ENCODE data around the gene COL4A1. TPM values are rescaled to one million over a fixed set of nuclear protein-coding genes. Genes with fewer than 3 reads are reported as not detected.

The COL4A1 gene
- total RNA-seq, 4 donors from 2014 or later = 278 to 618 (median 440) TPM

GRCh38 chr13:110353339-110353977, 46.5 kb upstream of the COL4A1 start:
- Histone ChIP-seq H3K4me1 (peaks cover 3 to 76% (median 19%) of the 10 kb centered on the region in 3 donors), H3K4me3 (no peak overlapping the region), H3K27ac (peak overlapping the region; percentile 17 to 99 (median 87)), H3K27me3 (no peaks in the 10 kb centered on the region), H3K36me3 (peaks cover 0 to 13% of the 10 kb centered on the region in 2 donors), H3K9me3 (no peaks in the 10 kb centered on the region)
- TF ChIP-seq EP300 (IDR thresholded peaks at IDR 0.05) (no peak), POLR2A (IDR thresholded peaks at IDR 0.05) (no peak)
- ATAC-seq = no peak
- WGBS, 2 donors (ENCODE audit: low coverage in 1 of 2) = 47 to 66% methylated on average over 5 to 6 of the region's 13 CpGs

GRCh38 chr13:110352735-110353134, 45.8 kb upstream of the COL4A1 start:
- Histone ChIP-seq H3K9me3 (no peaks in the 10 kb centered on the region), H3K4me1 (peaks cover 3 to 83% (median 24%) of the 10 kb centered on the region in 3 donors), H3K4me3 (no peak overlapping the region), H3K27ac (peak overlapping the region; percentile 17 to 99 (median 87)), H3K36me3 (peaks cover 0 to 5% of the 10 kb centered on the region in 2 donors), H3K27me3 (no peaks in the 10 kb centered on the region)
- 77% methylated on average over 5 of the region's 8 CpGs; no CpG with 5 or more reads in 1 of the 2 donors for WGBS, 2 donors (ENCODE audit: low coverage in 1 of 2)
- no peak for TF ChIP-seq POLR2A (IDR thresholded peaks at IDR 0.05)
- TF ChIP-seq, protein P1, sequence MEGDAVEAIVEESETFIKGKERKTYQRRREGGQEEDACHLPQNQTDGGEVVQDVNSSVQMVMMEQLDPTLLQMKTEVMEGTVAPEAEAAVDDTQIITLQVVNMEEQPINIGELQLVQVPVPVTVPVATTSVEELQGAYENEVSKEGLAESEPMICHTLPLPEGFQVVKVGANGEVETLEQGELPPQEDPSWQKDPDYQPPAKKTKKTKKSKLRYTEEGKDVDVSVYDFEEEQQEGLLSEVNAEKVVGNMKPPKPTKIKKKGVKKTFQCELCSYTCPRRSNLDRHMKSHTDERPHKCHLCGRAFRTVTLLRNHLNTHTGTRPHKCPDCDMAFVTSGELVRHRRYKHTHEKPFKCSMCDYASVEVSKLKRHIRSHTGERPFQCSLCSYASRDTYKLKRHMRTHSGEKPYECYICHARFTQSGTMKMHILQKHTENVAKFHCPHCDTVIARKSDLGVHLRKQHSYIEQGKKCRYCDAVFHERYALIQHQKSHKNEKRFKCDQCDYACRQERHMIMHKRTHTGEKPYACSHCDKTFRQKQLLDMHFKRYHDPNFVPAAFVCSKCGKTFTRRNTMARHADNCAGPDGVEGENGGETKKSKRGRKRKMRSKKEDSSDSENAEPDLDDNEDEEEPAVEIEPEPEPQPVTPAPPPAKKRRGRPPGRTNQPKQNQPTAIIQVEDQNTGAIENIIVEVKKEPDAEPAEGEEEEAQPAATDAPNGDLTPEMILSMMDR (IDR thresholded peaks at IDR 0.05) = peak in 3 of 4 experiments; percentile 7 to 44 (median 34)
- ATAC-seq = no peak

GRCh38 chr13:110351636-110352420, 44.9 kb upstream of the COL4A1 start:
- 83 to 90% methylated on average over 2 to 4 of the region's 6 CpGs for WGBS, 2 donors (ENCODE audit: low coverage in 1 of 2)
- no peaks in the 10 kb centered on the region for H3K27me3 ChIP-seq
- H3K36me3 ChIP-seq = no peaks in the 10 kb centered on the region
- ATAC-seq = no peak
- H3K9me3 ChIP-seq = no peaks in the 10 kb centered on the region
- H3K27ac ChIP-seq = peak overlapping the region; percentile 17 to 99 (median 87)
- no peak overlapping the region for H3K4me3 ChIP-seq
- TF ChIP-seq, protein P1 (IDR thresholded peaks at IDR 0.05) = no peak
- peaks cover 3 to 92% (median 31%) of the 10 kb centered on the region in 3 donors for H3K4me1 ChIP-seq

GRCh38 chr13:110350509-110350908, 43.6 kb upstream of the COL4A1 start:
- no peaks in the 10 kb centered on the region for H3K36me3 ChIP-seq
- no peaks in the 10 kb centered on the region for H3K27me3 ChIP-seq
- WGBS, 2 donors (ENCODE audit: low coverage in 1 of 2) = 75 to 90% methylated on average over 2 of the region's 3 CpGs
- peaks cover 3 to 96% (median 29%) of the 10 kb centered on the region in 3 donors for H3K4me1 ChIP-seq
- H3K27ac ChIP-seq = peak overlapping the region; percentile 4 to 99 (median 84)
- TF ChIP-seq, protein P1 (IDR thresholded peaks at IDR 0.05) = no peak
- TF ChIP-seq POLR2A (IDR thresholded peaks at IDR 0.05) (no peak), POLR2AphosphoS5 (IDR thresholded peaks at IDR 0.05) (no peak), EP300 (IDR thresholded peaks at IDR 0.05) (no peak)
- no peak for ATAC-seq
- H3K9me3 ChIP-seq = no peaks in the 10 kb centered on the region
- H3K4me3 ChIP-seq = no peak overlapping the region

DNA sequence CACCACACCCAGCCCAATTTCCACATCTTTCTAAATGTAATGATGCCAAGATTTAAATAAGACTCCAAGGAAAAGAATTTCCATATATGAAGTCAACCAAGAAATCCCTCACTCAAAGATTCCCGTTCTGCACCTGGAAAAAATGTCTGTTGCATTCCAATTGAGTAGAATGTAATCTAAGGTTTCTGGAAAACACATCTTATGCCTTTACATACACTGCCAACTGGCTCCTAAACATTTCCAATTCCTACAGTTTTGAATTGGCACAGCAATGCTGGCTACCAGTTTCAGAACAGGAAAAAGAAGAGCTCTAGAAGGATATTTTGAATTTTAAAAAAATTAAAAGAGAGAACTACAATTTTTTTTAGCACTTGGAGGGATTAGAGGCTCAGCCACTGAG, 43.1 kb upstream of the COL4A1 start:
- Histone ChIP-seq H3K36me3 (no peaks in the 10 kb centered on the region), H3K4me3 (no peak overlapping the region), H3K27me3 (no peaks in the 10 kb centered on the region), H3K27ac (peak overlapping the region; percentile 4 to 99 (median 84)), H3K4me1 (peaks cover 3 to 99% (median 29%) of the 10 kb centered on the region in 3 donors), H3K9me3 (no peaks in the 10 kb centered on the region)
- ATAC-seq = no peak
- 30 to 67% methylated on average over 1 of the region's 1 CpG for WGBS, 2 donors (ENCODE audit: low coverage in 1 of 2)
- TF ChIP-seq EP300 (IDR thresholded peaks at IDR 0.05) = no peak
- TF ChIP-seq, protein P1 (IDR thresholded peaks at IDR 0.05) = no peak
- no peak for TF ChIP-seq POLR2A (IDR thresholded peaks at IDR 0.05)
- no peak for TF ChIP-seq POLR2AphosphoS5 (IDR thresholded peaks at IDR 0.05)

Data from gastroesophageal sphincter (tissue), 4 donors.